ENCODE results near the gene MYO1H. TPM values are rescaled to one million over a fixed set of nuclear protein-coding genes. Genes with fewer than 3 reads are reported as not detected.
"Not testable (repeated sequence)": the region's sequence is repeated elsewhere in the genome, so short reads cannot be mapped to it uniquely, and the experiment has no call there.

MYO1H gene
- total RNA-seq, 1 donor from 2014 or later = not detected

- Histone ChIP-seq H3K9ac (ENCODE audit: low read length) (no peak overlapping the region), H3K4me2 (ENCODE audit: low read length) (no peak overlapping the region), H2AFZ (ENCODE audit: low read depth, low read length) (no peak overlapping the region), H3K9me3 (ENCODE audit: insufficient read depth, low read depth, low read length) (no peaks in the 10 kb centered on the region), H3K4me3 (ENCODE audit: insufficient read depth, low read depth, low read length) (no peak overlapping the region), H3K79me2 (ENCODE audit: insufficient read depth, low read length) (no peaks in the 10 kb centered on the region), H3K27me3 (ENCODE audit: insufficient read depth, low read length) (no peaks in the 10 kb centered on the region), H4K20me1 (ENCODE audit: insufficient read depth, low read length) (no peaks in the 10 kb centered on the region), H3K4me1 (ENCODE audit: insufficient read depth, low read length) (no peaks in the 10 kb centered on the region), H3K27ac (ENCODE audit: low read depth, low read length) (no peak overlapping the region), H3K36me3 (ENCODE audit: insufficient read depth, low read length) (no peaks in the 10 kb centered on the region)
- peaks cover 2% of the 10 kb centered on the region for H3K9me3 Mint-ChIP-seq (ENCODE audit: unreplicated experiment)
- TF ChIP-seq EZH2 (IDR thresholded peaks at IDR 0.05; ENCODE audit: insufficient read depth, low read length) = no peak
- TF ChIP-seq, protein P1, sequence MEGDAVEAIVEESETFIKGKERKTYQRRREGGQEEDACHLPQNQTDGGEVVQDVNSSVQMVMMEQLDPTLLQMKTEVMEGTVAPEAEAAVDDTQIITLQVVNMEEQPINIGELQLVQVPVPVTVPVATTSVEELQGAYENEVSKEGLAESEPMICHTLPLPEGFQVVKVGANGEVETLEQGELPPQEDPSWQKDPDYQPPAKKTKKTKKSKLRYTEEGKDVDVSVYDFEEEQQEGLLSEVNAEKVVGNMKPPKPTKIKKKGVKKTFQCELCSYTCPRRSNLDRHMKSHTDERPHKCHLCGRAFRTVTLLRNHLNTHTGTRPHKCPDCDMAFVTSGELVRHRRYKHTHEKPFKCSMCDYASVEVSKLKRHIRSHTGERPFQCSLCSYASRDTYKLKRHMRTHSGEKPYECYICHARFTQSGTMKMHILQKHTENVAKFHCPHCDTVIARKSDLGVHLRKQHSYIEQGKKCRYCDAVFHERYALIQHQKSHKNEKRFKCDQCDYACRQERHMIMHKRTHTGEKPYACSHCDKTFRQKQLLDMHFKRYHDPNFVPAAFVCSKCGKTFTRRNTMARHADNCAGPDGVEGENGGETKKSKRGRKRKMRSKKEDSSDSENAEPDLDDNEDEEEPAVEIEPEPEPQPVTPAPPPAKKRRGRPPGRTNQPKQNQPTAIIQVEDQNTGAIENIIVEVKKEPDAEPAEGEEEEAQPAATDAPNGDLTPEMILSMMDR (IDR thresholded peaks at IDR 0.05; ENCODE audit: insufficient read depth, low read depth, low read length) = no peak
- FAIRE-seq = no peak
- no peak overlapping the region for H3K27ac Mint-ChIP-seq (ENCODE audit: unreplicated experiment)
- H3K4me3 Mint-ChIP-seq (ENCODE audit: unreplicated experiment) = no peak overlapping the region
- H3K36me3 Mint-ChIP-seq (ENCODE audit: low read depth, unreplicated experiment) = peaks cover 8% of the 10 kb centered on the region
- no peaks in the 10 kb centered on the region for H3K27me3 Mint-ChIP-seq (ENCODE audit: low read depth, unreplicated experiment)
- no peaks in the 10 kb centered on the region for H3K4me1 Mint-ChIP-seq (ENCODE audit: low read depth, unreplicated experiment)
- DNase-seq (ENCODE audit: low read depth) = no peak
These were observed 88.5 kb downstream of the MYO1H start for GRCh38 chr12:109436188-109436560.

DNA sequence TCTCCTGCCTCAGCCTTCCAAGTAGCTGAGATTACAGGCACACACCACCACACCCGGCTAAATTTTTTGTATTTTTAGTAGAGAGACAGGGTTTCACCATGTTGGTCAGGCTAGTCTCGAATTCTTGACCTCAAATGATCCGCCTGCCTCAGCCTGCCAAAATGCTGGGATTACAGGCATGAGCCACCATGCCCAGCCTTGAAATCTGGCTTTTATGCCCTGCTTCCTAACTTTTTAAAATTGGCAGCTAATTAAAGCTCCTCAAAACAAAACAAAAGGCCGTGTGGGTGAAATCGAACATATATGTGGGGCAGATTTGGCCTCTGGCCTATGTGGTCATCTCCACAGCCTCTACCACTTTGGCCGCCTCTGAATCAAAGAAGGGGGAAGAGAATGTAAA is 91.5 kb downstream of the MYO1H start:
- no peak overlapping the region for H3K4me2 ChIP-seq (ENCODE audit: low read length)
- no peak for DNase-seq (ENCODE audit: low read depth)
- no peak overlapping the region for H3K4me3 Mint-ChIP-seq (ENCODE audit: unreplicated experiment)
- H3K4me1 ChIP-seq (ENCODE audit: insufficient read depth, low read length) = no peaks in the 10 kb centered on the region
- H3K9ac ChIP-seq (ENCODE audit: low read length) = no peak overlapping the region
- H3K27me3 Mint-ChIP-seq (ENCODE audit: low read depth, unreplicated experiment) = no peaks in the 10 kb centered on the region
- H3K36me3 Mint-ChIP-seq (ENCODE audit: low read depth, unreplicated experiment) = peaks cover 13% of the 10 kb centered on the region
- H3K79me2 ChIP-seq (ENCODE audit: insufficient read depth, low read length) = no peaks in the 10 kb centered on the region
- no peaks in the 10 kb centered on the region for H3K9me3 ChIP-seq (ENCODE audit: insufficient read depth, low read depth, low read length)
- TF ChIP-seq EZH2 (IDR thresholded peaks at IDR 0.05; ENCODE audit: insufficient read depth, low read length) = no peak
- TF ChIP-seq, protein P1 (IDR thresholded peaks at IDR 0.05; ENCODE audit: insufficient read depth, low read depth, low read length) = no peak
- H3K27ac Mint-ChIP-seq (ENCODE audit: unreplicated experiment) = no peak overlapping the region
- no peaks in the 10 kb centered on the region for H3K9me3 Mint-ChIP-seq (ENCODE audit: unreplicated experiment)
- H2AFZ ChIP-seq (ENCODE audit: low read depth, low read length) = no peak overlapping the region
- no peak overlapping the region for H3K27ac ChIP-seq (ENCODE audit: low read depth, low read length)
- H3K4me1 Mint-ChIP-seq (ENCODE audit: low read depth, unreplicated experiment) = peaks cover 3% of the 10 kb centered on the region
- no peak overlapping the region for H3K4me3 ChIP-seq (ENCODE audit: insufficient read depth, low read depth, low read length)
- H4K20me1 ChIP-seq (ENCODE audit: insufficient read depth, low read length) = no peaks in the 10 kb centered on the region
- no peaks in the 10 kb centered on the region for H3K36me3 ChIP-seq (ENCODE audit: insufficient read depth, low read length)
- FAIRE-seq = no peak
- no peaks in the 10 kb centered on the region for H3K27me3 ChIP-seq (ENCODE audit: insufficient read depth, low read length)

- DNase-seq (ENCODE audit: low read depth); H3K79me2 ChIP-seq (ENCODE audit: insufficient read depth, low read length); FAIRE-seq; H3K4me3 ChIP-seq (ENCODE audit: insufficient read depth, low read depth, low read length); H2AFZ ChIP-seq (ENCODE audit: low read depth, low read length); H3K4me3 Mint-ChIP-seq (ENCODE audit: unreplicated experiment); H3K36me3 ChIP-seq (ENCODE audit: insufficient read depth, low read length); H3K9me3 ChIP-seq (ENCODE audit: insufficient read depth, low read depth, low read length); H3K4me1 ChIP-seq (ENCODE audit: insufficient read depth, low read length); H3K27me3 Mint-ChIP-seq (ENCODE audit: low read depth, unreplicated experiment); H3K27ac Mint-ChIP-seq (ENCODE audit: unreplicated experiment); H3K4me2 ChIP-seq (ENCODE audit: low read length); H3K27me3 ChIP-seq (ENCODE audit: insufficient read depth, low read length); H4K20me1 ChIP-seq (ENCODE audit: insufficient read depth, low read length); H3K4me1 Mint-ChIP-seq (ENCODE audit: low read depth, unreplicated experiment); H3K27ac ChIP-seq (ENCODE audit: low read depth, low read length); H3K9me3 Mint-ChIP-seq (ENCODE audit: unreplicated experiment); H3K9ac ChIP-seq (ENCODE audit: low read length): not testable (repeated sequence)
- peaks cover 17% of the 10 kb centered on the region for H3K36me3 Mint-ChIP-seq (ENCODE audit: low read depth, unreplicated experiment)
These were observed 92.3 kb downstream of the MYO1H start for GRCh38 chr12:109439951-109440350.

All from astrocyte (in vitro differentiated cells and primary cell).